ENCODE results near the gene PPP2R5C. TPM values are rescaled to one million over a fixed set of nuclear protein-coding genes. Genes with fewer than 3 reads are reported as not detected.
A peak's percentile ranks its signal among the peaks of the same experiment; 100 is the strongest.

PPP2R5C gene
- total and polyA plus RNA-seq, 2 experiments from 2014 or later: 60.4 to 84.9 TPM

- DNase-seq (ENCODE audit: low read depth in 1 of 2, low spot score in 1 of 2): no peak
- H3K27ac ChIP-seq: no peak overlapping the region
- TF ChIP-seq, protein P1, sequence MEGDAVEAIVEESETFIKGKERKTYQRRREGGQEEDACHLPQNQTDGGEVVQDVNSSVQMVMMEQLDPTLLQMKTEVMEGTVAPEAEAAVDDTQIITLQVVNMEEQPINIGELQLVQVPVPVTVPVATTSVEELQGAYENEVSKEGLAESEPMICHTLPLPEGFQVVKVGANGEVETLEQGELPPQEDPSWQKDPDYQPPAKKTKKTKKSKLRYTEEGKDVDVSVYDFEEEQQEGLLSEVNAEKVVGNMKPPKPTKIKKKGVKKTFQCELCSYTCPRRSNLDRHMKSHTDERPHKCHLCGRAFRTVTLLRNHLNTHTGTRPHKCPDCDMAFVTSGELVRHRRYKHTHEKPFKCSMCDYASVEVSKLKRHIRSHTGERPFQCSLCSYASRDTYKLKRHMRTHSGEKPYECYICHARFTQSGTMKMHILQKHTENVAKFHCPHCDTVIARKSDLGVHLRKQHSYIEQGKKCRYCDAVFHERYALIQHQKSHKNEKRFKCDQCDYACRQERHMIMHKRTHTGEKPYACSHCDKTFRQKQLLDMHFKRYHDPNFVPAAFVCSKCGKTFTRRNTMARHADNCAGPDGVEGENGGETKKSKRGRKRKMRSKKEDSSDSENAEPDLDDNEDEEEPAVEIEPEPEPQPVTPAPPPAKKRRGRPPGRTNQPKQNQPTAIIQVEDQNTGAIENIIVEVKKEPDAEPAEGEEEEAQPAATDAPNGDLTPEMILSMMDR (IDR thresholded peaks at IDR 0.05; ENCODE audit: low read depth, low read length): no peak
- H3K4me1 ChIP-seq (ENCODE audit: low read depth): peaks cover 15% of the 10 kb centered on the region
- no peaks in the 10 kb centered on the region for H3K36me3 ChIP-seq
- no peaks in the 10 kb centered on the region for H3K9me3 ChIP-seq (ENCODE audit: low read depth)
- H3K27me3 ChIP-seq: no peaks in the 10 kb centered on the region
- no peak overlapping the region for H3K4me3 ChIP-seq
Observed at GRCh38 chr14:101813833-101814232, 52.3 kb downstream of the PPP2R5C start.

- Histone ChIP-seq H3K27me3 (no peaks in the 10 kb centered on the region), H3K4me1 (ENCODE audit: low read depth) (peaks cover 10% of the 10 kb centered on the region), H3K27ac (peak overlapping the region; percentile 18), H3K9me3 (ENCODE audit: low read depth) (no peaks in the 10 kb centered on the region), H3K4me3 (no peak overlapping the region), H3K36me3 (no peaks in the 10 kb centered on the region)
- TF ChIP-seq, protein P1 (IDR thresholded peaks at IDR 0.05; ENCODE audit: low read depth, low read length): no peak
- DNase-seq (ENCODE audit: low read depth in 1 of 2, low spot score in 1 of 2): no peak
Observed at GRCh38 chr14:101814934-101815333, 53.4 kb downstream of the PPP2R5C start.

DNA sequence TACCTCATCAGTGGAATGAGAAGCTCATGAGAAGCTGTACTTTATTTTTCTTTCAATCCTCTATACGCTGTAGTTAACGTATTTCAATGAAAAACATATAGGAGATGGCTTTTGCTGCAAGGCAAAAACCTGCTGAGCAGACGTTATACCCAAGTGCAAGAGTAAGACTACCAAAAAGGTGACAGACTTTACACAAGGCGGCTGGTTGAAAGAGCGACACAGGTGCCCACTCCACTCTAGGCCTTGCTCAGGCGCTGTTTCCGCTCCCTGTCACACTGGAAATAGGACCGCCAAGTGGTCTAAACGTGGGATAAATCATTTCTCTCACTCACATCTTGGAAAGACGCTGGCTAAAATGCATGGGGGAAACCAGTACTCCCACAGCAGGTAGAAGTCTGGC lies 54.5 kb downstream of the PPP2R5C start:
- peaks cover 8% of the 10 kb centered on the region for H3K4me1 ChIP-seq (ENCODE audit: low read depth)
- H3K36me3 ChIP-seq: no peaks in the 10 kb centered on the region
- peak overlapping the region; percentile 11 for H3K27ac ChIP-seq
- DNase-seq (ENCODE audit: low read depth in 1 of 2, low spot score in 1 of 2): no peak
- H3K27me3 ChIP-seq: no peaks in the 10 kb centered on the region
- TF ChIP-seq, protein P1 (IDR thresholded peaks at IDR 0.05; ENCODE audit: low read depth, low read length): no peak
- H3K9me3 ChIP-seq (ENCODE audit: low read depth): no peaks in the 10 kb centered on the region
- no peak overlapping the region for H3K4me3 ChIP-seq

GRCh38 chr14:101817501-101818001 lies 56.0 kb downstream of the PPP2R5C start:
- no peaks in the 10 kb centered on the region for H3K36me3 ChIP-seq
- no peaks in the 10 kb centered on the region for H3K27me3 ChIP-seq
- no peak overlapping the region for H3K4me3 ChIP-seq
- H3K27ac ChIP-seq: no peak overlapping the region
- TF ChIP-seq, protein P1 (IDR thresholded peaks at IDR 0.05; ENCODE audit: low read depth, low read length): no peak
- no peaks in the 10 kb centered on the region for H3K9me3 ChIP-seq (ENCODE audit: low read depth)
- no peaks in the 10 kb centered on the region for H3K4me1 ChIP-seq (ENCODE audit: low read depth)
- no peak for DNase-seq (ENCODE audit: low read depth in 1 of 2, low spot score in 1 of 2)

GRCh38 chr14:101819251-101819990 lies 57.9 kb downstream of the PPP2R5C start:
- no peak overlapping the region for H3K4me3 ChIP-seq

More at GRCh38 chr14:101819251-101819990, 57.9 kb downstream of the PPP2R5C start:
- Histone ChIP-seq H3K4me1 (ENCODE audit: low read depth) (no peaks in the 10 kb centered on the region), H3K9me3 (ENCODE audit: low read depth) (no peaks in the 10 kb centered on the region), H3K27me3 (no peaks in the 10 kb centered on the region), H3K36me3 (no peaks in the 10 kb centered on the region), H3K27ac (no peak overlapping the region)
- no peak for DNase-seq (ENCODE audit: low read depth in 1 of 2, low spot score in 1 of 2)
- TF ChIP-seq, protein P1 (IDR thresholded peaks at IDR 0.05; ENCODE audit: low read depth, low read length): no peak

Measured in cardiac muscle cell (in vitro differentiated cells and primary cell).